ENCODE results near the gene FUT6. TPM values are rescaled to one million over a fixed set of nuclear protein-coding genes. Genes with fewer than 3 reads are reported as not detected.
"Not testable (repeated sequence)": the region's sequence is repeated elsewhere in the genome, so short reads cannot be mapped to it uniquely, and the experiment has no call there.

The FUT6 gene
- total and polyA plus RNA-seq, 4 donors: 2.6 to 14.0 (median 7.3) TPM

DNA sequence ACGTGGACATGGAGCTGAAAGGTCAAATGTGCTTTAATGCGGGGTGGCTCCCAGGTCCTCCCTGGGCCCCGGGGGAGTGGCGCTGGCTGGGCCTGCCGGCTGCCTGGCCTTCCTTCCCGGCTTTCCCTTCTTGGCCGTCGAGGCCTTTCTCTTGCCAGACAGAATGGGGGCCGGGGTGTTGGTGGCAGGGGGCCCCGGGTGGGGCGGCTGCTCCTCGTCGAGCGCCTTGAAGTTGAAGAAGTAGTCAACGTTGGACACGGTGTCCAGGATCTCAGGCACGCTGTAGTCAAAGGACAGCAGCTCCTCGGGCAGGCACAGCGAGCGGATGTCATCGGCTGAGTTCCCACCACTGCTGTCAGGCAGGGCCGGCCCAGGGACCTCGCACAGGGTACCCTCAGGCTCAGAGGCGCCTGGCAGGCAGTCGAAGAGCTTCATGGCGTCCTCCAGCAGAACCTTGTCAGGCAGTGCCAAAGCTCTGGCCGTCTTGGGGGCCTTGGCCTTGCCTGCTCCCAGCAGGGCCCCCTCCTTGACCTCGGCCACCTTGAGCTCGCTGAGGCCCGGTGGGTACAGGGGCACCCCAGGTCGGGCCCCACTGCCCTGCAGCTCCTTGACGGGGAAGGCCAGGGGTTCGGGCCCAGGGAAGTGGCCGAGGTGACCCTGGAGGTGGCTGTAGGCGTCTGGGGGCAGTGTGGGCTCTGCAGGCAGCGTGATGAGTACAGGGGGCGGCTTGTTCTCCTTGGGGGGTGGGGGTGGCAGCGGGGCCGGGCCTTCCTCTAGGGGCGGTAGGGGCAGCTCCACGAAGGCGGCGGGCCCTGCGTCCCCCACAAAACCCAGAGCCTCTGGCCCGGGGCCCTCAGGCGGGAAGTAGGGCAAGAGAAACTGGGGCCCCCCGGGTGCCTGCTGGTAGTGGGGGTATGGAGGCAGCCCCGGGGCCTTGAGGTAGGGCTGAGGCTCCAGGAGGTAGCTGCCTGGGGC, 56.3 kb downstream of the FUT6 start:
- H3K4me1 ChIP-seq (ENCODE audit: control insufficient read depth in 4 of 4, insufficient read depth in 4 of 4, low read length in 3 of 4): no peaks in the 10 kb centered on the region
- H3K9me3 ChIP-seq (ENCODE audit: control insufficient read depth in 4 of 4, low read length in 3 of 4): no peaks in the 10 kb centered on the region
- H3K36me3 ChIP-seq (ENCODE audit: control insufficient read depth in 4 of 4, insufficient read depth in 3 of 4, low read depth in 1 of 4, low read length in 3 of 4): peaks cover 8 to 44% (median 26%) of the 10 kb centered on the region in 4 donors
- H3K27me3 ChIP-seq (ENCODE audit: control insufficient read depth in 4 of 4, insufficient read depth in 4 of 4, low read length in 3 of 4): no peaks in the 10 kb centered on the region
- no peak overlapping the region for H3K27ac ChIP-seq (ENCODE audit: low read depth in 1 of 2, low read length in 2 of 2)
- no peak overlapping the region for H3K9ac ChIP-seq (ENCODE audit: low read depth in 1 of 2, low read length in 2 of 2)
- WGBS: 89% methylated on average over 48 of the region's 48 CpGs
- TF ChIP-seq YY1 (IDR thresholded peaks at IDR 0.05) (no peak), RXRA (IDR thresholded peaks at IDR 0.05) (no peak), HNF4A (conservative IDR thresholded peaks at IDR 0.05) (no peak), TAF1 (conservative IDR thresholded peaks at IDR 0.05) (no peak), JUND (IDR thresholded peaks at IDR 0.05) (no peak), NR2F2 (IDR thresholded peaks at IDR 0.05) (no peak), GABPA (IDR thresholded peaks at IDR 0.05 in 1 of 2, conservative IDR thresholded peaks at IDR 0.05 in 1 of 2) (no peak), FOXA1 (IDR thresholded peaks at IDR 0.05) (no peak), ZBTB33 (IDR thresholded peaks at IDR 0.05) (no peak), RAD21 (IDR thresholded peaks at IDR 0.05) (no peak)
- TF ChIP-seq, protein P1, sequence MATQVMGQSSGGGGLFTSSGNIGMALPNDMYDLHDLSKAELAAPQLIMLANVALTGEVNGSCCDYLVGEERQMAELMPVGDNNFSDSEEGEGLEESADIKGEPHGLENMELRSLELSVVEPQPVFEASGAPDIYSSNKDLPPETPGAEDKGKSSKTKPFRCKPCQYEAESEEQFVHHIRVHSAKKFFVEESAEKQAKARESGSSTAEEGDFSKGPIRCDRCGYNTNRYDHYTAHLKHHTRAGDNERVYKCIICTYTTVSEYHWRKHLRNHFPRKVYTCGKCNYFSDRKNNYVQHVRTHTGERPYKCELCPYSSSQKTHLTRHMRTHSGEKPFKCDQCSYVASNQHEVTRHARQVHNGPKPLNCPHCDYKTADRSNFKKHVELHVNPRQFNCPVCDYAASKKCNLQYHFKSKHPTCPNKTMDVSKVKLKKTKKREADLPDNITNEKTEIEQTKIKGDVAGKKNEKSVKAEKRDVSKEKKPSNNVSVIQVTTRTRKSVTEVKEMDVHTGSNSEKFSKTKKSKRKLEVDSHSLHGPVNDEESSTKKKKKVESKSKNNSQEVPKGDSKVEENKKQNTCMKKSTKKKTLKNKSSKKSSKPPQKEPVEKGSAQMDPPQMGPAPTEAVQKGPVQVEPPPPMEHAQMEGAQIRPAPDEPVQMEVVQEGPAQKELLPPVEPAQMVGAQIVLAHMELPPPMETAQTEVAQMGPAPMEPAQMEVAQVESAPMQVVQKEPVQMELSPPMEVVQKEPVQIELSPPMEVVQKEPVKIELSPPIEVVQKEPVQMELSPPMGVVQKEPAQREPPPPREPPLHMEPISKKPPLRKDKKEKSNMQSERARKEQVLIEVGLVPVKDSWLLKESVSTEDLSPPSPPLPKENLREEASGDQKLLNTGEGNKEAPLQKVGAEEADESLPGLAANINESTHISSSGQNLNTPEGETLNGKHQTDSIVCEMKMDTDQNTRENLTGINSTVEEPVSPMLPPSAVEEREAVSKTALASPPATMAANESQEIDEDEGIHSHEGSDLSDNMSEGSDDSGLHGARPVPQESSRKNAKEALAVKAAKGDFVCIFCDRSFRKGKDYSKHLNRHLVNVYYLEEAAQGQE (IDR thresholded peaks at IDR 0.05): no peak
- TF ChIP-seq, protein P2, sequence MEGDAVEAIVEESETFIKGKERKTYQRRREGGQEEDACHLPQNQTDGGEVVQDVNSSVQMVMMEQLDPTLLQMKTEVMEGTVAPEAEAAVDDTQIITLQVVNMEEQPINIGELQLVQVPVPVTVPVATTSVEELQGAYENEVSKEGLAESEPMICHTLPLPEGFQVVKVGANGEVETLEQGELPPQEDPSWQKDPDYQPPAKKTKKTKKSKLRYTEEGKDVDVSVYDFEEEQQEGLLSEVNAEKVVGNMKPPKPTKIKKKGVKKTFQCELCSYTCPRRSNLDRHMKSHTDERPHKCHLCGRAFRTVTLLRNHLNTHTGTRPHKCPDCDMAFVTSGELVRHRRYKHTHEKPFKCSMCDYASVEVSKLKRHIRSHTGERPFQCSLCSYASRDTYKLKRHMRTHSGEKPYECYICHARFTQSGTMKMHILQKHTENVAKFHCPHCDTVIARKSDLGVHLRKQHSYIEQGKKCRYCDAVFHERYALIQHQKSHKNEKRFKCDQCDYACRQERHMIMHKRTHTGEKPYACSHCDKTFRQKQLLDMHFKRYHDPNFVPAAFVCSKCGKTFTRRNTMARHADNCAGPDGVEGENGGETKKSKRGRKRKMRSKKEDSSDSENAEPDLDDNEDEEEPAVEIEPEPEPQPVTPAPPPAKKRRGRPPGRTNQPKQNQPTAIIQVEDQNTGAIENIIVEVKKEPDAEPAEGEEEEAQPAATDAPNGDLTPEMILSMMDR (IDR thresholded peaks at IDR 0.05; ENCODE audit: low read depth, low read length, missing input control): no peak
- DNase-seq (ENCODE audit: low spot score): no peak
- H3K4me3 ChIP-seq (ENCODE audit: low read depth in 1 of 3, low read length in 3 of 3): no peak overlapping the region

DNA sequence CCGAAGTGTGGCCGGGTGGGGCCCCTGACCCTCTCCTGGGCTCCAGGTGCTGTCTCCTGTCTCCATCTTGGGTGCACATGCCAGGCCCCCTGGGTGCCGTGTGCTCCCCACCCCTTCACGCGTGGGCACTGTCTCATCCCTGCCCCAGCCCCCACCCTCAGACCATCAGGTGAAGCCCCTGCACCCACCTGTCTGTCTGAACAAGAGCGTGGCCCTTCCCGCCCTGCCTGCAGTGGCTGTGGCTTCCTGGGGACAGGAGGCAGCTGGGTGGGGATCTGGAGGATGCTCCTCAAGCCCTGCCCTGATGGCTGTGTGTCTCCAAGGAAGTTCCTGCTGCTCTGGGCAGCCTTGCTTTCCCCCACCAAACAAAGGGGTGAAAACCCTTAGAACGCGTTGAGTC, 57.2 kb downstream of the FUT6 start:
- TF ChIP-seq SP1 (IDR thresholded peaks at IDR 0.05) (no peak), ZBTB33 (IDR thresholded peaks at IDR 0.05) (no peak), EGR1 (IDR thresholded peaks at IDR 0.05; ENCODE audit: low read depth in 2 of 2) (no peak), FOXA2 (IDR thresholded peaks at IDR 0.05) (no peak), NR2F2 (IDR thresholded peaks at IDR 0.05) (no peak), GABPA (IDR thresholded peaks at IDR 0.05 in 1 of 2, conservative IDR thresholded peaks at IDR 0.05 in 1 of 2) (no peak), TAF1 (conservative IDR thresholded peaks at IDR 0.05) (no peak)
- TF ChIP-seq, protein P3, sequence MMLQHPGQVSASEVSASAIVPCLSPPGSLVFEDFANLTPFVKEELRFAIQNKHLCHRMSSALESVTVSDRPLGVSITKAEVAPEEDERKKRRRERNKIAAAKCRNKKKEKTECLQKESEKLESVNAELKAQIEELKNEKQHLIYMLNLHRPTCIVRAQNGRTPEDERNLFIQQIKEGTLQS (IDR thresholded peaks at IDR 0.05): no peak
- no peak for DNase-seq (ENCODE audit: low spot score)
- H3K4me1 ChIP-seq (ENCODE audit: control insufficient read depth in 4 of 4, insufficient read depth in 4 of 4, low read length in 3 of 4): no peaks in the 10 kb centered on the region
- H3K4me3 ChIP-seq (ENCODE audit: low read depth in 1 of 3, low read length in 3 of 3): no peak overlapping the region
- peaks cover 8 to 35% (median 23%) of the 10 kb centered on the region in 4 donors for H3K36me3 ChIP-seq (ENCODE audit: control insufficient read depth in 4 of 4, insufficient read depth in 3 of 4, low read depth in 1 of 4, low read length in 3 of 4)
- H3K27ac ChIP-seq (ENCODE audit: low read depth in 1 of 2, low read length in 2 of 2): no peak overlapping the region
- no peaks in the 10 kb centered on the region for H3K9me3 ChIP-seq (ENCODE audit: control insufficient read depth in 4 of 4, low read length in 3 of 4)
- no peaks in the 10 kb centered on the region for H3K27me3 ChIP-seq (ENCODE audit: control insufficient read depth in 4 of 4, insufficient read depth in 4 of 4, low read length in 3 of 4)
- no peak overlapping the region for H3K9ac ChIP-seq (ENCODE audit: low read depth in 1 of 2, low read length in 2 of 2)
- WGBS: 84% methylated on average over 9 of the region's 9 CpGs

DNA sequence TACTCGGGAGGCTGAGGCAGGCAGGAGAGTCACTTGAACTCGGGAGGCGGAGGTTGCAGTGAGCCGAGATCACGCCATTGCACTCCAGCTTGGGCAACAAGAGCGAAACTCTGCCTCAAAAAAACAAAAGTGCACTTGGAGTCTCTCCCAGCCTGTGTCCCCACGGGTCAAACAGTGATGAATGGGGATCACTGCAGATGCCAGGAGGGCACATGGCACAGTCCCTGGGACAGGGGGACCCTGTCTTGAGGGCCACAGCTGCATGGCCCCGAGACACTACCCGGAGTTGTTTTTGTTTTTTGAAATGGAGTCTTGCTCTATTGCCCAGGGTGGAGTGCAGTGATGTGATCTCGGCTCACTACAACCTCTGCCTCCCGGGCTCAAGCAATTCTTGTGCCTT, 58.6 kb downstream of the FUT6 start:
- not testable (repeated sequence) for H3K27ac ChIP-seq (ENCODE audit: low read depth in 1 of 2, low read length in 2 of 2); H3K4me3 ChIP-seq (ENCODE audit: low read depth in 1 of 3, low read length in 3 of 3); H3K9me3 ChIP-seq (ENCODE audit: control insufficient read depth in 4 of 4, low read length in 3 of 4); DNase-seq (ENCODE audit: low spot score); H3K9ac ChIP-seq (ENCODE audit: low read depth in 1 of 2, low read length in 2 of 2); H3K4me1 ChIP-seq (ENCODE audit: control insufficient read depth in 4 of 4, insufficient read depth in 4 of 4, low read length in 3 of 4); H3K27me3 ChIP-seq (ENCODE audit: control insufficient read depth in 4 of 4, insufficient read depth in 4 of 4, low read length in 3 of 4)
- H3K36me3 ChIP-seq (ENCODE audit: control insufficient read depth in 4 of 4, insufficient read depth in 3 of 4, low read depth in 1 of 4, low read length in 3 of 4): peaks cover 0 to 21% (median 12%) of the 10 kb centered on the region in 4 donors
- WGBS: 85% methylated on average over 11 of the region's 11 CpGs

Data from liver (tissue), 9 donors.